Activated naive CD4-positive, alpha-beta T cell (primary cell): ENCODE measurements around the gene ATP11C.

Experiments
- DNase-seq, 4 experiments: peaks; one replicate each; lab custom pipeline; 2025; lab: John Stamatoyannopoulos, UW

Gene ATP11C

DNA sequence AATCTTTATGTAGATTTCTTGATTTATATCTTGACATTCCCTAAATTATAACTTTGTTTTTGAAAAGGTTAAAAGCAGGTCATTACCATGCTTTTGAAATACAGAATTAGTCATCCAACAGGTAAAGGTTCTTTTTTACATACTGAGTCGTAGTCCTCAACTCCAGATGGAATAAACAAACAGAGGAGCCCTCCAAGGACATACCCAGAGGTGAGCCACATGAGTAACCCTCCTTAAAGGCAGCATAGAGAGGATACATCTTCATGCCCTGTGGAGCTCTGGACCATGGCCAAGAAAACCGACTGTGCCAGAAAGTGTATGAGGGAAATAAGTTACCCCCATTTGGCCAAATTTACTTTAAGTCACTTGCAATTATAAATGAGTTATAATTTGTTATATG is 129.6 kb downstream of the ATP11C start:
- no peak for DNase-seq

DNA sequence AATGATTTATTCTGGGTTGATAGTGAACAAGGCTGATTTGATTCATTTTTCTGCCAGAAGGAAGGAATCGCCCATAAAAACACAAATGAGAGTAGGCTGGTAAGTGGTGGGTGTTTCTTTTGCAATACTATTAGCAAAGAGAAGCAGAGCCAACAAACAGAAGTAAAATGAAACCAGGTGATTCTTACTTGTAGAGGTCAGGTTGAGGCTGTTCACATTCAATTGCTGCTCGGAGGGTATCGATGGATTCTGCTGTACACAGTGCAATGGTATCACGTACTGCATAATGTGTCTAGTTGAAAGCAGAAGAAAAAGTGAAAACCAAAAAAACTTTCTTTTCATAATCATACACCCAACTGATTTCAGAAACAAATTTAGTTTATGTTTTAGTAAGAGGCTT is 130.8 kb downstream of the ATP11C start:
- no peak for DNase-seq

- DNase-seq = no peak
These were observed 131.4 kb downstream of the ATP11C start for GRCh38 chrX:139801397-139801813.

DNA sequence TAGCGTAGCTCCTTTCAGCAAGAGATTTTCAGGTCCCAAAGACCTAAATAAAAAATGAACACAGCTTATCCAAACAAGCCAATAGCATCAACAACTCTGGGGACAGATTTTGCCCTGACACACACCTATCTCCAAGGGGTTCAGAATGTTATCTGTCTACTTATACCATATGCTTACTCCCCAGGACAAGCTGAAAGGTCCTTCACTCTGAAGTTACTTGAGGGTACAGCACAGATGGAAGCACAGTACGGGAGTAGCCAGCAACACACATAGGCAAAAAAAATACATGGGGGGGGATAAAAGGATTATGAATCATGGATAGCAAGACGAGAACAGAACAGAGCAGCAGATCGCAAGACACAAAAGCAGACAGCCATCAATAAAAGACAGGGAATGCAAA is 134.2 kb downstream of the ATP11C start:
- no peak for DNase-seq

DNA sequence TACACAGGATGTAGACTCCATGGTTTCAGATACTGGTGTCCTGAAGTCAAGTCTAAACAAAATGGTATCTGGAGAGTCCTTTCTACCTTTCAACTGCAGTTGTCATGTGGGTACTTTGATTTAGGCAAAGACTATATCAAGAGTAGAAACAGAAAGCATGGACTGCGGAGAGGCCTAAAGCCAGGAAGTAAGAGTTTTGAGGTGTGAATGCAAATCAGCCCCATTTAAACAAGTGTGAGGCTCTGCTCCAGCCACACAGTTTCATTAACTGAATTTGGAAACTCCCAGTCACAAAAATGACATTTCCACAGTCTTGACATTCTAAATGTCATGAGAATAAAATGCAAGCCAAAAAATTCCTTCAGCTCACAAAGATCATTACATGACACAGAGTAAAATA is 137.7 kb downstream of the ATP11C start:
- no peak for DNase-seq

GRCh38 chrX:139787601-139788000 is 145.3 kb downstream of the ATP11C start:
- no peak for DNase-seq

DNA sequence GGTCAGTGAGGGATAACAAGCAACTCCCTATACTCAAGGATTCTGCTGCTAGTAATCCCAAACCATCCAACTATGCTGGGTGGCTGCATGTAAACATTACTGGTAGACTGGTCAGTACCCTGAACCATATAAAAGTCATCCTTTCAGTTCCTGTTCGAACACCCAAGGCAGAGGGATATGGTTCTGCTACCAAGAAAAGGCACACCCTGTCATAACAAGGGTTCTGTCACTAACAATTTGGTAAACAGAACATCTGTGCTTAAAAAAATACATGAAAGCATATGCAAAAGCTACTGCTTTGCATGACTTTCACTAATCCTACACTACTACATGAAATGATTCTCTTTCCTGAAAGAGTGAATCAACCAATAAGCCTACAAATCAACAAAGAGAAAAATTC is 148.0 kb downstream of the ATP11C start:
- no peak for DNase-seq

- no peak for DNase-seq
These were observed 148.9 kb downstream of the ATP11C start for GRCh38 chrX:139783959-139784358.

DNA sequence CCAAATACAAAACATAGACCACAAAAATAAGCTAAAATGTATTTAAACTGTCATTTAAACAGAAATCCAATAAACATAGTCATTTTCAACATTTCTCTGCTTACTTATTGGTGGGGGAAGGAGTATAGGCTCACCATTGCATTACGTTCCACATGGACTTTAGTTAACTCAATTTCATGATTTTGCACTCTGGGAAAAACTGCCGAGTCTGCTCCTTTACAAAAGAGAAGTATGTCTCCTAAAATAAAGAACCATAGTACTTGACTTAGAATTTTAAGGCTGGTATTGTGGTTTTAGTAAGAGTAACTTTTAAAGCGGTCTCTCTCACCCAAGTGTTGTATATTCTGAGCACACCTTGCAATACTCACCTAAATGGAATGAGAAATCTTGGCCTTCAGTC is 149.8 kb downstream of the ATP11C start:
- no peak for DNase-seq

GRCh38 chrX:139776599-139776998 is 156.3 kb downstream of the ATP11C start:
- DNase-seq = no peak

DNA sequence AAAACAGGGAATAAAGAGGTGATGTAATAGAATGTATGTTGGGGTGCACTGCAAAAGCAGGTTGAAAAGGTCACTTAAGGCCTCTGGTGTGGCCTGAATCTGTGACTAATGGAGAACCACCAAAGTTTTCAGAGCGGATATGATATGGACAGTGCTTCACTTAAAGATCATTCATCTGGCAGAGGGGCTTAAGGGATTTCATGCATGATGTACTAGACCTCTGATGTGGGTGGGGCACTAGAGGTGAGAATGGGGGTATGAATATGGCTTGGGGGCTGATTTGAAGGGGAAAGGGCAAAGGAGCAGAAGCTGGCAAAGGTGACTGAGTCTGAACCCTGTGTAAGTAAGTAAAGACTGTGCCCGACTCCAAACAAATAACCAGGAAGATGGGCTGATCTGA is 162.5 kb downstream of the ATP11C start:
- DNase-seq = no peak

- DNase-seq = peak in 1 of 4 experiments; percentile 2
These were observed 166.3 kb downstream of the ATP11C start for GRCh38 chrX:139766545-139766983.

GRCh38 chrX:139762400-139763183 is 170.3 kb downstream of the ATP11C start:
- no peak for DNase-seq

DNA sequence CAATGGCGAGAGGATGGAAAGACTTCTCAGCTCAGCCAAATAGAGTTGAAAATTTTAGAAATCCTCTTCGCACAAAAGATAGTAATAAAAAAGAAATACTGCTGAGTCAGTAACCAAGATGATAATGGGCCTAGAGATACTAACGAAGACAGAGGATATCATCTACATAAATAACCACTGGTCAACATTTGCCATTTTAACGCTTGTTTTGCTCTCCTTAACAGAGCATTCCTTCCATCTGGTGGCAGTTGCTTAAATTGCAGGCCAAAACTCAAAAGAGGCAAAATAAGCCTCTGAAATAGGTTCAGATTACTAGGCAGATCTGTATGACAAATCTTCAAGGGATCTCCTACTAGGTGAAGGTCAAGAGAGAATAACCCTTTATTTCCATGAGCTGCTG is 173.2 kb downstream of the ATP11C start:
- DNase-seq = no peak

GRCh38 chrX:139758809-139759208 is 174.0 kb downstream of the ATP11C start:
- no peak for DNase-seq

DNA sequence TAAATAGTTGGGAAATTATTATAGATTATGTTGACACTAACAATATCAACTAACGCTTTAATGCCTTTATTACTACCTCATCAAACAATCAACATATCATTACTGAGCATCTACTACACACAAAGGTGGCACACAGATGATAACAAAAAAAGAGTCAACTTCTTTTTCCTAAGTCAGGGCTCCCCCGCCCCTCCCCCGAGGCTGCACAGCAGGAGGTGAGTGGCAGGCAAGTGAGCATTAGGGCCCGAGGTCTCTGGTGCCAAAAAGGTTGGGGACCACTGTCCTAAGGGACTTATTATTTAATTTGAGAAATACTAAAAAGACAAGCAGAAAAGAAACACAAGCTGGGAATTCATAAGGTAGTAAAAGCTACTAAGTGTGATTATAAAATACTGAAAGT is 174.6 kb downstream of the ATP11C start:
- no peak for DNase-seq

- DNase-seq = no peak
These were observed 181.8 kb downstream of the ATP11C start for GRCh38 chrX:139751053-139751452.

DNA sequence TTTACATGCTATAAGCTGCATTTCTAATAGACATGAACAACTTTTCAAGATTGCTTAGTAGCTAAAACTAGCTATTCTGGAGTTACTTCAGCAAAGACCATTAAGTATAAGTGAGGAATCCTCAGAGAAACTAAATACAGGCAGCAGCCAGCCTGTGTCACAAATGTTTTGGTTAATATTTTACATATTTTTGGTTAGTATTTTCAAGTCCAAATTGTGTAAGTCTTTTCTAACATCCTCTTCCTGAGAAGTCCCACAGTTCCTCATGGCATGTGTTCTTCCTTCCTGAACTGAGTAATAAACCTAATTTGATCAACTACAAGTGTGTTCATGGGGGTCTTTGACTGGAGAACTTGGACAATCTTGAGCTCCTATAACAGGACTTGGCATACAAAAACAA is 182.5 kb downstream of the ATP11C start:
- DNase-seq = no peak

- no peak for DNase-seq
These were observed 193.7 kb downstream of the ATP11C start for GRCh38 chrX:139739138-139739537.

DNA sequence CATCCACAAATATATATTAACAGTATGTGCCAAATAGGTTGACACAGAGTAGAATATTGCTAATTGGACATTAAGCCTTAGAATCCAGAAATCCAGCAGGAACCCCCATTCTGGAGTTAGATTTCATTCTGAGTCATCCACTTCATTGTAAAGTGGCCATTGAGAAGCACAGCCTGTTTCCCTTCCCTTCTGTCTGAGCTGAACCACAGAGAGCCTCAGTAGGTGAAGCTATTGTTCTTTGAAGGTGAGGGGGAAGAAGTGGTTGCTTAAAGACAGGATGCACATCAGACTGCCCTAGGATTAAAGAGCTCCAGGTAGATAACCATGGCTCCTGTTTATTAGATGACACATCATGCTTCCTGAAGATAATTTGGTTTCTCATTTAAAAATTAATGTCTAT is 194.3 kb downstream of the ATP11C start:
- DNase-seq = no peak

DNA sequence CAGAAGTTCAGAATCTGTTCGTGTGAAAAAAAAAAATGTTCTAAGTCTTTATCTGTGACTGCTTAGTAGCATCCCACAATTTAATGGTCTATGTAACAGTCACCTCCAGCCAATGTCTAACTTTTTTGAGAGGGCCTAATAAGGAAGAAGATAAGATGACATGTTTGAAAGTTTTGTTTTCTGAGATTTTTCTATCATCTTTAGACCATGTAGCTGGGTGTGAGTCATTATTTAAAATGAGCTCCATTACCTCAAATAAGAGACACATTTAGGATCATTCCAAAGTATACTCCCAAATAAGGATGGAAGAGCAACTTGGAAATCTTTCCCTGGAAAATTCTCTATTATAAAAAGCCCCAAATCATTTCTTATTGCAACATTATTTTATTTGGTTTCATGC is 196.7 kb downstream of the ATP11C start:
- DNase-seq = no peak

- DNase-seq = no peak
These were observed 197.9 kb downstream of the ATP11C start for GRCh38 chrX:139734996-139735395.

DNA sequence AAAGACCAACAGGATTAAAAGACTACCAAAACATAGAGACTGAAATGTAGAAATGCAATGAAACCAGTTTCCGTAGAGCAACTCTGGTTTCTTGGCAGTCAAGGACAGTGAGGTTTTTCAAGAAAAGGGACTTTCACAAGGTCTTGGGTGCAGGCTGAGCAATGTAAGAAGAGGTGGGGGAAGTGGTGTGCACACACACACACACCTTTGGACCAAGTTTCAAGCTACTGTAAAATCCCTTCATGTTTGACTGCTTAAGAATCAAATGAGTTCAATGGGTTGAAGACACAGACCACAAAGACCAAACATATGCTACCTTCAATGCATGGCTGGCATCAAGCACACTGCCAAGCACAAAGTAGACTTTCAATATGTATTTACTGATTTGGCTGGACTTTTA is 207.1 kb downstream of the ATP11C start:
- DNase-seq = no peak

- no peak for DNase-seq
These were observed 208.2 kb downstream of the ATP11C start for GRCh38 chrX:139724626-139725025.
